ENCODE data around the gene DOCK3.
"Not testable (repeated sequence)": the region's sequence is repeated elsewhere in the genome, so short reads cannot be mapped to it uniquely, and the experiment has no call there.

The DOCK3 gene

GRCh38 chr3:51063053-51063452 is 388.3 kb downstream of the DOCK3 start:
- TF ChIP-seq, protein P1, sequence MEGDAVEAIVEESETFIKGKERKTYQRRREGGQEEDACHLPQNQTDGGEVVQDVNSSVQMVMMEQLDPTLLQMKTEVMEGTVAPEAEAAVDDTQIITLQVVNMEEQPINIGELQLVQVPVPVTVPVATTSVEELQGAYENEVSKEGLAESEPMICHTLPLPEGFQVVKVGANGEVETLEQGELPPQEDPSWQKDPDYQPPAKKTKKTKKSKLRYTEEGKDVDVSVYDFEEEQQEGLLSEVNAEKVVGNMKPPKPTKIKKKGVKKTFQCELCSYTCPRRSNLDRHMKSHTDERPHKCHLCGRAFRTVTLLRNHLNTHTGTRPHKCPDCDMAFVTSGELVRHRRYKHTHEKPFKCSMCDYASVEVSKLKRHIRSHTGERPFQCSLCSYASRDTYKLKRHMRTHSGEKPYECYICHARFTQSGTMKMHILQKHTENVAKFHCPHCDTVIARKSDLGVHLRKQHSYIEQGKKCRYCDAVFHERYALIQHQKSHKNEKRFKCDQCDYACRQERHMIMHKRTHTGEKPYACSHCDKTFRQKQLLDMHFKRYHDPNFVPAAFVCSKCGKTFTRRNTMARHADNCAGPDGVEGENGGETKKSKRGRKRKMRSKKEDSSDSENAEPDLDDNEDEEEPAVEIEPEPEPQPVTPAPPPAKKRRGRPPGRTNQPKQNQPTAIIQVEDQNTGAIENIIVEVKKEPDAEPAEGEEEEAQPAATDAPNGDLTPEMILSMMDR (conservative IDR thresholded peaks at IDR 0.05; ENCODE audit: low read depth, low read length) = no peak

GRCh38 chr3:51075221-51075775 is 400.6 kb downstream of the DOCK3 start:
- Histone ChIP-seq H3K79me2 (ENCODE audit: insufficient read depth, low read depth) (no peaks in the 10 kb centered on the region), H3K4me1 (ENCODE audit: low read depth, poor library complexity, severe bottlenecking) (no peaks in the 10 kb centered on the region), H3K4me2 (no peak overlapping the region), H3K27ac (no peak overlapping the region), H2AFZ (ENCODE audit: low read depth) (no peak overlapping the region), H3K27me3 (ENCODE audit: insufficient read depth, low read depth) (no peaks in the 10 kb centered on the region), H3K9ac (no peak overlapping the region), H4K20me1 (ENCODE audit: insufficient read depth) (no peaks in the 10 kb centered on the region), H3K4me3 (IDR thresholded peaks at IDR 0.05; ENCODE audit: insufficient read depth, low read depth, low read length) (no peak overlapping the region), H3K36me3 (ENCODE audit: insufficient read depth) (no peaks in the 10 kb centered on the region)
- TF ChIP-seq, protein P1 (conservative IDR thresholded peaks at IDR 0.05; ENCODE audit: low read depth, low read length) = no peak

More at GRCh38 chr3:51063053-51063452, 388.3 kb downstream of the DOCK3 start:
- no peak overlapping the region for H3K4me3 ChIP-seq (IDR thresholded peaks at IDR 0.05; ENCODE audit: insufficient read depth, low read depth, low read length)
- H3K4me1 ChIP-seq (ENCODE audit: low read depth, poor library complexity, severe bottlenecking) = no peaks in the 10 kb centered on the region
- no peak overlapping the region for H3K4me2 ChIP-seq
- no peaks in the 10 kb centered on the region for H4K20me1 ChIP-seq (ENCODE audit: insufficient read depth)
- H3K9ac ChIP-seq = no peak overlapping the region
- H3K36me3 ChIP-seq (ENCODE audit: insufficient read depth) = no peaks in the 10 kb centered on the region
- H2AFZ ChIP-seq (ENCODE audit: low read depth) = no peak overlapping the region
- H3K27me3 ChIP-seq (ENCODE audit: insufficient read depth, low read depth) = no peaks in the 10 kb centered on the region
- no peak overlapping the region for H3K27ac ChIP-seq
- no peaks in the 10 kb centered on the region for H3K79me2 ChIP-seq (ENCODE audit: insufficient read depth, low read depth)

GRCh38 chr3:51082363-51082762 is 407.6 kb downstream of the DOCK3 start:
- no peak overlapping the region for H3K9ac ChIP-seq
- no peak overlapping the region for H3K4me3 ChIP-seq (IDR thresholded peaks at IDR 0.05; ENCODE audit: insufficient read depth, low read depth, low read length)
- TF ChIP-seq, protein P1 (conservative IDR thresholded peaks at IDR 0.05; ENCODE audit: low read depth, low read length) = no peak
- H3K36me3 ChIP-seq (ENCODE audit: insufficient read depth) = no peaks in the 10 kb centered on the region
- H4K20me1 ChIP-seq (ENCODE audit: insufficient read depth) = no peaks in the 10 kb centered on the region
- H3K4me1 ChIP-seq (ENCODE audit: low read depth, poor library complexity, severe bottlenecking) = no peaks in the 10 kb centered on the region
- H3K27ac ChIP-seq = no peak overlapping the region
- H2AFZ ChIP-seq (ENCODE audit: low read depth) = no peak overlapping the region
- no peak overlapping the region for H3K4me2 ChIP-seq
- H3K27me3 ChIP-seq (ENCODE audit: insufficient read depth, low read depth) = no peaks in the 10 kb centered on the region
- no peaks in the 10 kb centered on the region for H3K79me2 ChIP-seq (ENCODE audit: insufficient read depth, low read depth)

DNA sequence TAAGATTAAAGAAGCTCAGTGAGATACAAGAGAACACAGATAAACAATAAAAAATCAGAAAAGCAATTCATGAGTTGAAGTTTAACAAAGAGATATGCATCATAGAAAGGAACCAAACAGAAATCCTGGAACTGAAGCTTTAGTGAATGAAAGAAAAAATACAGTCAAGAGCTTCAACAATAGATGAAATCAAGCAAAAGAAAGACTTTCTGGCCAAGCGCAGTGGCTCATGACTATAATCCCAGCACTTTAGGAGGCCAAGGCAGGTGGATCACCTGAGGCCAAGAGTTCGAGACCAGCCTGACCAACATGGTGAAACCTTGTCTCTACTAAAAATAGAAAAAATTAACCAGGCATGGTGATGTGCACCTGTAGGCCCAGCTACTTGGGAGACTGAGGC is 408.8 kb downstream of the DOCK3 start:
- H3K9ac ChIP-seq = no peak overlapping the region
- no peaks in the 10 kb centered on the region for H3K79me2 ChIP-seq (ENCODE audit: insufficient read depth, low read depth)
- no peaks in the 10 kb centered on the region for H4K20me1 ChIP-seq (ENCODE audit: insufficient read depth)
- H2AFZ ChIP-seq (ENCODE audit: low read depth) = no peak overlapping the region
- no peaks in the 10 kb centered on the region for H3K27me3 ChIP-seq (ENCODE audit: insufficient read depth, low read depth)
- H3K4me3 ChIP-seq (IDR thresholded peaks at IDR 0.05; ENCODE audit: insufficient read depth, low read depth, low read length) = no peak overlapping the region
- no peak overlapping the region for H3K4me2 ChIP-seq
- TF ChIP-seq, protein P1 (conservative IDR thresholded peaks at IDR 0.05; ENCODE audit: low read depth, low read length) = no peak
- H3K36me3 ChIP-seq (ENCODE audit: insufficient read depth) = no peaks in the 10 kb centered on the region
- H3K27ac ChIP-seq = no peak overlapping the region
- no peaks in the 10 kb centered on the region for H3K4me1 ChIP-seq (ENCODE audit: low read depth, poor library complexity, severe bottlenecking)

GRCh38 chr3:51092141-51092540 is 417.4 kb downstream of the DOCK3 start:
- H3K27ac ChIP-seq; H3K79me2 ChIP-seq (ENCODE audit: insufficient read depth, low read depth); H3K27me3 ChIP-seq (ENCODE audit: insufficient read depth, low read depth); H3K4me2 ChIP-seq; H3K36me3 ChIP-seq (ENCODE audit: insufficient read depth); H3K9ac ChIP-seq; H3K4me3 ChIP-seq (IDR thresholded peaks at IDR 0.05; ENCODE audit: insufficient read depth, low read depth, low read length); H3K4me1 ChIP-seq (ENCODE audit: low read depth, poor library complexity, severe bottlenecking); H4K20me1 ChIP-seq (ENCODE audit: insufficient read depth); H2AFZ ChIP-seq (ENCODE audit: low read depth): not testable (repeated sequence)

DNA sequence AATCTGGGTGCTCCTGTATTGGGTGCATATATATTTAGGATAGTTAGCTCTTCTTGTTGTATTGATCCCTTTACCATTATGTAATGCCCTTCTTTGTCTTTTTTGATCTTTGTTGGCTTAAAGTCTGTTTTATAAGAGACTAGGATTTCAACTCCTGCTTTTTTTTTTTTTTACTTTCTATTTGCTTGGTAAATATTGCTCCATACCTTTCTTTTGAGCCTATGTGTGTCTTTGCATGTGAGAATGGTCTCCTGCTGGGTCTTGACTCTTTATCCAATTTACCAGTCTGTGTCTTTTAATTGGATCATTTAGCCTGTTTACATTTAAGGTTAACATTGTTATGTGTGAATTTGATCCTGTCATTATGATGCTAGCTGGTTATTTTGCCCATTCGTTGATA is 420.1 kb downstream of the DOCK3 start:
- H3K27me3 ChIP-seq (ENCODE audit: insufficient read depth, low read depth); H3K27ac ChIP-seq; H3K4me1 ChIP-seq (ENCODE audit: low read depth, poor library complexity, severe bottlenecking); H3K4me2 ChIP-seq; H4K20me1 ChIP-seq (ENCODE audit: insufficient read depth); H3K4me3 ChIP-seq (IDR thresholded peaks at IDR 0.05; ENCODE audit: insufficient read depth, low read depth, low read length); H3K36me3 ChIP-seq (ENCODE audit: insufficient read depth); H2AFZ ChIP-seq (ENCODE audit: low read depth); H3K9ac ChIP-seq; H3K79me2 ChIP-seq (ENCODE audit: insufficient read depth, low read depth): not testable (repeated sequence)

All from KMS-11 (cell line).